Endothelial cell of umbilical vein (primary cell): ENCODE measurements around the gene NUDT22. TPM values are rescaled to one million over a fixed set of nuclear protein-coding genes. Genes with fewer than 3 reads are reported as not detected.

ENCODE experiments used
- BruUV-seq: library from RNA; stranded (reverse); fragments of 400-500 nt; replicated peaks from 2 replicates; lab custom pipeline; 2021; lab: Mats Ljungman, UMichigan
- CTCF ChIA-PET: fragments of 300-600, 350-600 bp; sonication (Branson Sonifier 250); formaldehyde crosslinking; loops from one replicate; lab custom pipeline; 2021; ENCODE audit warnings: antibody characterized with exemption, inconsistent platforms; lab: Charles Lee
- POLR2A ChIA-PET: fragments of 300-600, 350-600 bp; sonication (Branson Sonifier 250); formaldehyde crosslinking; loops from one replicate; lab custom pipeline; 2021; ENCODE audit warnings: antibody characterized with exemption, inconsistent platforms; lab: Charles Lee
- DNase-seq: peaks from one replicate; pipeline ENCODE4 v3.0.0-alpha.2; 2011; ENCODE audit warnings: low read depth, low spot score
- FAIRE-seq: peaks from 2 replicates; lab custom pipeline; 2011; peaks lifted over from hg19 to GRCh38; lab: Jason Lieb, UNC
- H2AFZ ChIP-seq: 2 replicates; pipeline ENCODE4 v1.6.0; 2012; ENCODE audit warnings: low read depth, low read length, control low read depth, inconsistent platforms
- H3K27ac ChIP-seq: 2 replicates; pipeline ENCODE4 v1.5.1; 2011; ENCODE audit warnings: low read depth, mild to moderate bottlenecking, control low read depth, low read length, moderate library complexity; ENCODE audit not compliant: insufficient read depth
- H3K27me3 ChIP-seq, 2 experiments: 2 replicates each; pipeline versions ENCODE4 v1.6.0 to v1.6.1; 2011; ENCODE audit warnings: low read length in 2 of 2, mixed read lengths in 1 of 2; ENCODE audit not compliant: control insufficient read depth in 2 of 2, insufficient read depth in 2 of 2
- H3K36me3 ChIP-seq, 2 experiments: 2 replicates in 1 of 2; 3 replicates in 1 of 2; pipeline ENCODE4 v1.5.1; 2011; ENCODE audit warnings: low read length in 2 of 2, mild to moderate bottlenecking in 1 of 2, moderate library complexity in 1 of 2; ENCODE audit not compliant: control insufficient read depth in 2 of 2, insufficient read depth in 2 of 2; ENCODE audit errors: extremely low read depth in 1 of 2
- H3K4me1 ChIP-seq: 3 replicates; pipeline ENCODE4 v1.5.1; 2011; ENCODE audit warnings: mild to moderate bottlenecking, low read length; ENCODE audit not compliant: control insufficient read depth, insufficient read depth; ENCODE audit errors: extremely low read depth
- H3K4me2 ChIP-seq: 2 replicates; pipeline ENCODE4 v1.6.1; 2011; ENCODE audit warnings: low read length, control low read depth, mixed read lengths; ENCODE audit not compliant: insufficient read depth
- H3K4me3 ChIP-seq, 3 experiments: fragments of 200-600 bp in 1 of 3; sonication (generic), shearing (Covaris generic) in 1 of 3; replicated peaks in 1 of 3; 2 replicates each; pipeline ENCODE4 v1.5.1; 2011 to 2016; ENCODE audit warnings: control low read depth in 3 of 3, low read length in 3 of 3, mild to moderate bottlenecking in 2 of 3, inconsistent platforms in 1 of 3, low read depth in 1 of 3, moderate library complexity in 1 of 3; ENCODE audit not compliant: insufficient read depth in 1 of 3
- H3K79me2 ChIP-seq: 2 replicates; pipeline ENCODE4 v1.6.0; 2012; ENCODE audit warnings: low read length, inconsistent platforms; ENCODE audit not compliant: control insufficient read depth, insufficient read depth
- H3K9ac ChIP-seq: replicated peaks from 2 replicates; pipeline ENCODE3; 2011; ENCODE audit warnings: low read length, control low read depth; ENCODE audit not compliant: insufficient read depth; ENCODE audit errors: extremely low read depth
- H3K9me1 ChIP-seq: replicated peaks from 3 replicates; pipeline ENCODE4 v1.6.0; 2011; ENCODE audit warnings: mild to moderate bottlenecking, low read length; ENCODE audit not compliant: control insufficient read depth, insufficient read depth; ENCODE audit errors: extremely low read depth
- H3K9me3 ChIP-seq: replicated peaks from 2 replicates; pipeline ENCODE4 v1.5.1; 2012; ENCODE audit warnings: low read length, inconsistent platforms; ENCODE audit not compliant: control insufficient read depth, insufficient read depth
- H4K20me1 ChIP-seq: replicated peaks from 2 replicates; pipeline ENCODE3; 2011; ENCODE audit warnings: mild to moderate bottlenecking, low read length; ENCODE audit not compliant: control insufficient read depth, insufficient read depth; ENCODE audit errors: extremely low read depth
- EZH2 ChIP-seq: IDR thresholded peaks from 2 replicates; pipeline ENCODE4 v1.6.1; 2012; ENCODE audit warnings: borderline replicate concordance, low read depth, mild to moderate bottlenecking, moderate library complexity, low read length, inconsistent platforms; ENCODE audit not compliant: severe bottlenecking
- FOS ChIP-seq: IDR thresholded peaks from 2 replicates; pipeline ENCODE4 v1.6.1; 2011; ENCODE audit warnings: mild to moderate bottlenecking, low read length, moderate library complexity, borderline replicate concordance; ENCODE audit not compliant: insufficient read depth
- GATA2 ChIP-seq: IDR thresholded peaks from 2 replicates; pipeline ENCODE4 v1.7.0; 2011; ENCODE audit warnings: low read depth, mild to moderate bottlenecking, moderate library complexity, mixed read lengths, low read length; ENCODE audit not compliant: insufficient read length, insufficient read depth
- POLR2A ChIP-seq: IDR thresholded peaks from 2 replicates; pipeline ENCODE4 v1.6.1; 2012; ENCODE audit warnings: low read depth, mild to moderate bottlenecking, control low read depth, low read length
- dilution Hi-C: fragments of 300-500 bp; cut with MboI; formaldehyde crosslinking; loops from one replicate; pipeline ENCODE4 v1.15.0; 2019; ENCODE audit warnings: low sequenced_read_pairs; ENCODE audit not compliant: extremely low pct_ligation_motif_present
- intact Hi-C: fragments of 100-400 bp; cut with micrococcal nuclease; formaldehyde crosslinking; loops from one replicate; pipeline ENCODE4 v1.10.0; 2022
- polyA plus RNA-seq, 4 experiments: library from polyadenylated mRNA; depleted of rRNA in 3 of 4; stranded (reverse) in 3 of 4; unstranded in 1 of 4; fragments of >200 nt; gene quantifications; 2 replicates each; pipeline versions ENCODE4 v1.2.1 to v1.2.3, GENCODE V29; 2011 to 2012; ENCODE audit warnings: missing spikeins in 1 of 4
- total RNA-seq: library from RNA; stranded (reverse); gene quantifications from 2 replicates; pipeline ENCODE4 v1.2.3, GENCODE V29; 2021
- TF ChIP-seq, protein P1 (sequence below), 2 donors: IDR thresholded peaks; 1 replicate in 1 of 2; 2 replicates in 1 of 2; pipeline ENCODE4 v1.5.1; 2011; ENCODE audit warnings: low read length in 2 of 2, mild to moderate bottlenecking in 2 of 2, moderate library complexity in 2 of 2, control low read depth in 1 of 2, inconsistent platforms in 1 of 2, low read depth in 1 of 2; ENCODE audit not compliant: insufficient read depth in 1 of 2; ENCODE audit errors: extremely low read depth in 1 of 2
- TF ChIP-seq, protein P2 (sequence below): IDR thresholded peaks from 2 replicates; pipeline ENCODE4 v1.6.1; 2011; ENCODE audit not compliant: insufficient read depth, insufficient read length

The NUDT22 gene
- total and polyA plus RNA-seq, 2 donors (not counting 3 experiments of a cell fraction or from before 2014, with no cell fraction given) = 37.8 to 54.8 TPM

DNA sequence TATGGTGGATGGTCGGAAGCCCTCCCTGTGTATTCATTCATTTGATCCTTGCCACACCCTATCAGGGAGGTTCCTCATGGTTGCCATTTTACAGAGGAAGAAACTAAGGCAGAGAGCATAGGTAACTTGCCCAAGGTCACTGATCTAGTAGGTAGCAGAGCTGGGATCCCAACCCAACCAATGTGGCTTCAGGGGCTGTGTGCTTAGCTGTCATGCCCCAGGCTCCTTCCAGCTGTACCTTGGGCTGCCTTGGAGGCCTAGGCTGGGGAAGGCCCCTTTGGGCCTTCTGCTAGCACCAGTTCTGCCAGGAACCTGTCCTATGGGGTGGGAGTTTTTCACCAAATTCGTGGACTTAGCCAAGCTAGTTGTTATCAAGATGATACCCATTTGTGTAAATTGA, 49.8 kb downstream of the NUDT22 start:
- H3K27ac ChIP-seq = no peak overlapping the region
- no peak for FAIRE-seq
- no peaks in the 10 kb centered on the region for H3K27me3 ChIP-seq
- peaks cover 4% of the 10 kb centered on the region for H3K4me1 ChIP-seq
- no peaks in the 10 kb centered on the region for H3K79me2 ChIP-seq
- no peak overlapping the region for H3K9ac ChIP-seq
- no peak overlapping the region for H3K4me2 ChIP-seq
- H2AFZ ChIP-seq = no peak overlapping the region
- no TSS peak for BruUV-seq
- no peaks in the 10 kb centered on the region for H4K20me1 ChIP-seq
- H3K9me3 ChIP-seq = no peaks in the 10 kb centered on the region
- H3K9me1 ChIP-seq = no peaks in the 10 kb centered on the region
- no peak for DNase-seq
- CTCF ChIA-PET = interaction anchor here (1.3 to 4.4 kb wide), 2 partner anchors 25 to 79 kb away, joined by 3 to 20 read pairs; partner anchors contain the start of gene CATSPERZ
- dilution Hi-C loops (no loop called here), intact Hi-C loops (no loop called here)
- no peak overlapping the region for H3K4me3 ChIP-seq
- POLR2A ChIA-PET = no interaction called here
- TF ChIP-seq FOS = no peak
- TF ChIP-seq GATA2 = no peak
- TF ChIP-seq, protein P1, sequence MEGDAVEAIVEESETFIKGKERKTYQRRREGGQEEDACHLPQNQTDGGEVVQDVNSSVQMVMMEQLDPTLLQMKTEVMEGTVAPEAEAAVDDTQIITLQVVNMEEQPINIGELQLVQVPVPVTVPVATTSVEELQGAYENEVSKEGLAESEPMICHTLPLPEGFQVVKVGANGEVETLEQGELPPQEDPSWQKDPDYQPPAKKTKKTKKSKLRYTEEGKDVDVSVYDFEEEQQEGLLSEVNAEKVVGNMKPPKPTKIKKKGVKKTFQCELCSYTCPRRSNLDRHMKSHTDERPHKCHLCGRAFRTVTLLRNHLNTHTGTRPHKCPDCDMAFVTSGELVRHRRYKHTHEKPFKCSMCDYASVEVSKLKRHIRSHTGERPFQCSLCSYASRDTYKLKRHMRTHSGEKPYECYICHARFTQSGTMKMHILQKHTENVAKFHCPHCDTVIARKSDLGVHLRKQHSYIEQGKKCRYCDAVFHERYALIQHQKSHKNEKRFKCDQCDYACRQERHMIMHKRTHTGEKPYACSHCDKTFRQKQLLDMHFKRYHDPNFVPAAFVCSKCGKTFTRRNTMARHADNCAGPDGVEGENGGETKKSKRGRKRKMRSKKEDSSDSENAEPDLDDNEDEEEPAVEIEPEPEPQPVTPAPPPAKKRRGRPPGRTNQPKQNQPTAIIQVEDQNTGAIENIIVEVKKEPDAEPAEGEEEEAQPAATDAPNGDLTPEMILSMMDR (IDR thresholded peaks at IDR 0.05; ENCODE audit: extremely low read depth in 1 of 2, insufficient read depth in 1 of 2, low read depth in 1 of 2, low read length in 2 of 2) = no peak
- no peak for TF ChIP-seq EZH2
- TF ChIP-seq POLR2A = no peak
- TF ChIP-seq, protein P2, sequence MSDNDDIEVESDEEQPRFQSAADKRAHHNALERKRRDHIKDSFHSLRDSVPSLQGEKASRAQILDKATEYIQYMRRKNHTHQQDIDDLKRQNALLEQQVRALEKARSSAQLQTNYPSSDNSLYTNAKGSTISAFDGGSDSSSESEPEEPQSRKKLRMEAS = no peak
- peaks cover 2 to 16% of the 10 kb centered on the region in 2 experiments for H3K36me3 ChIP-seq
